ENCODE data around the gene LSM12.

The LSM12 gene

DNA sequence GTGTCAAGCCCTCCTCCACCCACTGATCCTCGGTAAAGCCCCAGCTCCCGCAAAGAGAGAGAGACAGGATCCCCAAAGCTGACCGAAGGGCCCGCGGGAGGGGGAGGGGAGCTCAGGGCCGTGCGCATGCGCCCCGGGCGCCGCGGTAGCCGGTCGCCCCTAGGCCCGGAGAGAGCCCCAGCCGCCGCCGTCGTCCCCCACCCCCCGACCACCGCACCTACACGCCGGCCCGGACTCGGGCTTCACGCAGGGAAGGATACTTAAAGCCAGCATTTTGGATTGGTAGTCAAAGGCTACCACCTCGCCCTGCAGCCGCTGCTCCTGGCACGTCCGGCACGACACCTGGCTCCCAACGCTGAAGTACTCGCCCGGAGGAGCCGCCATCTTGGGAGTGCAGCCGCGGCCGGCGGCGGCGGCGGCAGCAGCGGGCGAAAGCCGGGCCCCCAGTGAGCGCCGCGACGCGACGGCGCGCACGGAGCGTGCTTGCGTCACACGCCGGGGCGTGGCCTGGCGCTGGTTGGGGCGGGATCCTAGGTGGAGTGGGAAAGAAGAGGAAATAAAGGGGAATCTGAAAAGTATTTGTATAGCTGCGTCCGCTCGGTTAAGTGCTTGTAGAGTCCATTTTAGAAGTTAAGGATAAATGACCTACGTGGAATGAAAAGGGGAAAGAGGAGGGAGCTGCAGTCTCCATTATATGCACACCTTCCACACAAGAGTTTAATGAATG is at the start of gene LSM12:
Gene LSM12 (minus strand): TSS at position 468 of the 727 bp plus-strand sequence. CDS start 84 bp downstream, at position 384.
- DNase-seq (ENCODE audit: low spot score), result peak; percentile 90
- peak within 1 kb of the TSS; percentile 95 for H3K27ac ChIP-seq
- ChIA-PET POLR2A (ENCODE audit: low non-redundant PET) (interaction anchor here (0.6 kb wide), 1 partner anchor 28 kb away, joined by 4 read pairs; no protein-coding TSS in a partner anchor), CTCF (no interaction called here)
- TF ChIP-seq, protein P1, sequence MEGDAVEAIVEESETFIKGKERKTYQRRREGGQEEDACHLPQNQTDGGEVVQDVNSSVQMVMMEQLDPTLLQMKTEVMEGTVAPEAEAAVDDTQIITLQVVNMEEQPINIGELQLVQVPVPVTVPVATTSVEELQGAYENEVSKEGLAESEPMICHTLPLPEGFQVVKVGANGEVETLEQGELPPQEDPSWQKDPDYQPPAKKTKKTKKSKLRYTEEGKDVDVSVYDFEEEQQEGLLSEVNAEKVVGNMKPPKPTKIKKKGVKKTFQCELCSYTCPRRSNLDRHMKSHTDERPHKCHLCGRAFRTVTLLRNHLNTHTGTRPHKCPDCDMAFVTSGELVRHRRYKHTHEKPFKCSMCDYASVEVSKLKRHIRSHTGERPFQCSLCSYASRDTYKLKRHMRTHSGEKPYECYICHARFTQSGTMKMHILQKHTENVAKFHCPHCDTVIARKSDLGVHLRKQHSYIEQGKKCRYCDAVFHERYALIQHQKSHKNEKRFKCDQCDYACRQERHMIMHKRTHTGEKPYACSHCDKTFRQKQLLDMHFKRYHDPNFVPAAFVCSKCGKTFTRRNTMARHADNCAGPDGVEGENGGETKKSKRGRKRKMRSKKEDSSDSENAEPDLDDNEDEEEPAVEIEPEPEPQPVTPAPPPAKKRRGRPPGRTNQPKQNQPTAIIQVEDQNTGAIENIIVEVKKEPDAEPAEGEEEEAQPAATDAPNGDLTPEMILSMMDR (conservative IDR thresholded peaks at IDR 0.05; ENCODE audit: low read depth), result no peak

DNA sequence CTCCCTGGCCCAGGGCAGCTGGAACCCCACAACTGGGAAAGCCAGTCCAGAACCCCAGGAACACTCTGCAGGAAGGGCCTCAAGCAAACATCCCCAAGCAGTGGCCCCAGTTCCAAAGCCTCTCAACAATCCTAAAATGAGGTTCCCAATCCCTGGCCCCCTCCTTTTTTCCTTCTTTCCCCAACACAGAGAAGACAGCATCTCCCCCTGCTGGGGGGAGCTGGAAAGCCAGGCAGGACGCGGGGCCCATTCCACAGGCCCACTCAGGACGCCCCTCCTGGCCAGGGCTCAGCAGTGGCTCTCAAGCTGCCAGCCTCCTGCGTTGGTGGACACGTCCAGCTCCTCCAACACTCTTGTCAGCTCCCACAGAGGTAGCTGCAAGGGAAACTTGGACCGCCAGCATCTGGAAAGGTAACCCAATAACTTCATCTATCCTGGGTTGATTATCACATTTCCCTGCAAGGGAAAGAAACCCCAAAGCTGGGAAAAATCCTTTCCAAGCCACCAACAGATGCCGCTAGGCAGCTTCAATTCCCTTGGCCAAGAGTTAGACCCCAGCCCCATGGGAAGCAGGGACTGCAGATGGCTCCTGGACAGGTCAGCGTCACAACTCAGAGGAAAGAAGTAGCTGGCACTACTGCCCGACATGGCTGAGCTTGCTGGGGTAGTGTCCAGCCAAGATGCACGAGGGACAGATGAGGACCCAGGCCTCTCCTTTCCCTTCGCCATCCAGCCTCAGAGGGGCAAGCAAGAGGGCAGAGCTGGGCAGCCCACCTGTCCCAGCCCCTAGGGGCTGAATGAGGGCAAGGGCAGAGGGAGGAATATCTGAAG is 49.3 kb upstream of the LSM12 start:
- TF ChIP-seq, protein P1 (conservative IDR thresholded peaks at IDR 0.05; ENCODE audit: low read depth), result peak; percentile 72
- ChIA-PET CTCF (interaction anchor here (0.6 to 2.0 kb wide), 16 partner anchors 9 to 194 kb away, joined by 3 to 14 read pairs (median 3); partner anchors contain the start of gene TMUB2), POLR2A (ENCODE audit: low non-redundant PET) (interaction anchor here (1.1 kb wide), 1 partner anchor 32 kb away, joined by 3 read pairs; no protein-coding TSS in a partner anchor)
- DNase-seq (ENCODE audit: low spot score), result no peak
- peak overlapping the region; percentile 31 for H3K27ac ChIP-seq

DNA sequence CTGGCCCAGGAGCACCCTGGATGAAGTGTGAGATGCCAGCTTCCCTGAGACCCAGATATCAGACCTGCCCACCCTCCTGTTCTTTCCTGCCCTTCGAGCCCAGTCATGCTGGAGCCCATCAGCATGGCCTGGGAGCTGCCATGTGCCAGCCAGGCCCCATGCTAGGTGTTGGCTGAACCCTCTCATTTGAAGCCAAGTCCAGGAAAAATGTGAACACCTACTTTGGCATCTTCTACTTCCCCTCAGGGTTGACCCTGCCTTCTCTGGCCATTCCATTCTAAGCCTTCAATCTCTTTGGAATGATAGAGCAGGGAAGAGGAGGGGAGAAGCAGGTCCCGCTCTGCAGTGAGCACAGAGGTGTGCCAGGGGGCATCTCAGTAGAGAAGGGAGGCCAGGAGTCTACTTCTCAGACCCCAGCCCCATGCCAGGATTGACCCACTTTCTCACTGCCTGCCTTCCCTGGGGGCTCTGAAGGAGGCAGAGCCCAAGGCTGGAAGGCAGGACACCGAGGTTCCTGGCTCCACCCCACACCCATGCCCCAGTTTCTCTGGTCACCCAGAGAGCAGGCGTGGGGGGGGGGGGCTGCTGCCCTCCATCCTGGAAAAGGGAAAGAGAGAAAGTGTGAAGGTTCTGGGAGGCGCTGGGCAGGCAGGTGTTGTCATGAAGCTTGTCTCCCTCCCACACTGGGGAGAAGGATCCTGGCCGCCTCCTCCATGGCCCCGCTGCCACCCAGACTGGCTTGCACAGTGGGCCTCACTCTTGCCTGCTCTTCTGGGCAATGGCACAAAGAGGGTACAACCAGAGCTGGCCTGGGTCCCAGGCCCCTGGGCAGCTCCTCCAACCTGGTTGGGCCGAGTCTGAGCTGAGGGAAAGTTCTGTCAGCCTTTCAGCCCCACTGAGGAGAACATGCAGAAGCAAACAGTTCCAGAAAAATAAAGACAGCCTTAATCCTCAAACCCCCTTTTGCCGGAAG is 47.7 kb upstream of the LSM12 start:
- ChIA-PET POLR2A (ENCODE audit: low non-redundant PET) (interaction anchor here (0.8 kb wide), 1 partner anchor 42 kb away, joined by 5 read pairs; no protein-coding TSS in a partner anchor), CTCF (interaction anchor here (0.6 to 2.0 kb wide), 5 partner anchors 22 to 170 kb away, joined by 3 to 14 read pairs (median 4); no protein-coding TSS in a partner anchor)
- DNase-seq (ENCODE audit: low spot score), result no peak
- H3K27ac ChIP-seq, result peak overlapping the region; percentile 31
- TF ChIP-seq, protein P1 (conservative IDR thresholded peaks at IDR 0.05; ENCODE audit: low read depth), result no peak

DNA sequence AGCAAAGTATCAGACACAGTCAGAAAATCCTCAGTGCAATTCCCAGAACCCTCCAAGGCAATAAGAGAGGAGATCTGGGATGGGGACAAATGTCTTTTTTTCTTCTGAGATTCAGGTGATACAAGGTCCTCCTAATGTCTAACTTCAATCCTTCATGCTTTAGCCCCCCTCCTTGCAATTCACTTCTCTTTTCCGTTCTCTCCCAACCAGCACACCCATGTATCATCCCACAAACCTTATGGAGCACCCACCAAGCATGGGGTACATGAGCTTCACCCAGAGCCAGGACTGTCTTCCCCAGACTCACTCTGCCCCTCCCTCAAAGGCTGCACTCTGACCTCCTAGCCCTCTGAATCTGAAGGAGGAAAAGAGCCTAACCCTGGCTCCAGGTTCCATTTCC is 46.9 kb upstream of the LSM12 start:
- POLR2A ChIA-PET (ENCODE audit: low non-redundant PET), result no interaction called here
- peak overlapping the region; percentile 82 for H3K27ac ChIP-seq
- CTCF ChIA-PET, result interaction anchor here (1.0 to 1.1 kb wide), 2 partner anchors 26 to 30 kb away, joined by 4 read pairs; no protein-coding TSS in a partner anchor
- TF ChIP-seq, protein P1 (conservative IDR thresholded peaks at IDR 0.05; ENCODE audit: low read depth), result no peak
- no peak for DNase-seq (ENCODE audit: low spot score)

DNA sequence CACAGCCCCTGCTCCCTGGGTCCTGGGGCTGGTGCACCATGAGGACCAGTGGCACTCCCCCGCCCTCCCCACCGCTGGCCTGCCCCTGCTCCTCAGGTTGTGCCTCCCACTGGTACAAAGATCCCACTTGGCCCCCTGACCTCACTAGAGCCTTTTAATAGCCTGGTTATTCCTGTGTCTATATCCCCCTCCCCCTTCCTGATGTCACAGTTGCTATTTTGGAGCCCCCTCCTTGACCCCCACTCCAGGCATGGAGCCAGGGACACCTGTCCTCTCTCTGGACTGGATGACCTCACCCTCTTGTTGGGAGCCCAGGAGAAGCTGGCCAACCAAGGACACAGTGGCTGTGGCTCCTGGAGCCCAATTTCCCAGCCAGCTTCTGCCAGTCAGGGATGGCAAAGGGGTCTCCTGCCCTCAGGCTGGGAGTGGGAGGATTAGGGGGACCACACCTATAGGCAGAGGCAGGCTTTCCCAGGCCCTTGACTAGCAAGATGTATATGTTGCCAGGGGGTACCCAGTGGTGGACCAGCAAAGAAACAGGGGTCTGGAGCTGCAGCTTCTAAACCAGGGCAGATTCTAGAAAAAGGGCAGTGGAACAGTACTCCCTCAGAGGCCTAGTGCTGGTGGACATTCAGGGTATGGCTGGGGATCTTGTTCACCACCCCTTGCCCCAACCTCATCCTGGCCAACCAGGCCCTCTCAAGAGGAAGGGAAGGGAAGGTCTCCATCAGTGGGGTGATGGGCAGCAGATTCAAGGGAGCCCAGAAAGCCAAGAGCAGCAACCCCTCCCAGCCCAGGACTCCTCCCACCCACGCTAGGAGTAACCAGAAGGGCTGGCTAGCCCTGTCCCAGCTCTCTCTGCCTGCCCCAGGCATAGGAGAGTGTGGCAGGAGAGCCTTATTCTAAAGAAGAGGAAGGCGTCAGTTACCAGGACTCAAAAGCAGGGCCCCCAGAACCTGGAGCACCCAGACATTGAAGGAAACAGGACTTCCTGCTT is 46.1 kb upstream of the LSM12 start:
- POLR2A ChIA-PET (ENCODE audit: low non-redundant PET), result no interaction called here
- TF ChIP-seq, protein P1 (conservative IDR thresholded peaks at IDR 0.05; ENCODE audit: low read depth), result no peak
- peak overlapping the region; percentile 82 for H3K27ac ChIP-seq
- no peak for DNase-seq (ENCODE audit: low spot score)
- CTCF ChIA-PET, result interaction anchor here (1.0 to 1.1 kb wide), 3 partner anchors 25 to 29 kb away, joined by 3 to 4 read pairs (median 4); no protein-coding TSS in a partner anchor
